ENCODE measurements around the gene ZNF674.

The ZNF674 gene

DNA sequence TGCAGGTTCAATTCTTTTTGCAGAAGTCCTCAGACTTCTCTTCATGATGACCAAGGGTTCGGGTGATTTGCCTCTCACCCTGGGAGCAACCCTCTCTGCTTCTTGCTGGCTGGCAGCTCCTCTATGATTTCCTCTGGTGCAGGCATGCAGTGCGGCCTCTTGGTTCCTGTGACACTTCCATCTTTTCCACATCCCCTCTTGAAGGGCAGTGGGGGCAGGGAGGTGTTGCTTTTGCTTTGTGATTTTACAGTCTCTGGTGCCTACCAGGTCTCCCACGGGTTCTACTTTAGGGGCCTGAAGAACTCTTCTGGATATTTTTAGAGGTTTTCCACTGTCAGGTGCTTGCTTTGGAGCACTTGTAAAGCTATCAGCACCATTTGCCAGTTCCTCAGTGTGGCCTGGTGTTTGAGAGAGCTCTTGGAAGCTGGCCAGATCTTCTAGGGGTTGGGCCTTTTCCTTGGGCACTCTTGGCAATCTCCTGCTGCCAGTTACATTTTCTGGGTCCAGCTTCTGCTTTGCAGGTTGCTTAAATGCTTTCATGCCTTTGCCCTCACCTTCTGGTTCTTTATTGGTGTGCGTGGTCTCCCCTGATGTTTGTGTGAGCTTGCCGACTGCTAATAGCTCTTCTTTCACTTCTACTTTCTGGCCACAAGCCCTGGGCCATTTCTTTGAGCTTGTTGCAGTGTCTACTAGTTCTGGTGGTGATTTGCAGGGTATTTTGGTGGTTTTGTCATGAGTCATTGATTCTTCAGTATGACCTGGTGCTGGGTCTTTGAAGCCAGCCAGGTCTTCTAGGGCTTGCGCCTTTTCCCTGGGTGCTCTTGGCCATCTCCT is 16.8 kb upstream of the ZNF674 start:
- peaks cover 10% of the 10 kb centered on the region for H3K9me3 Mint-ChIP-seq
- H3K36me3 Mint-ChIP-seq (ENCODE audit: low read depth) = peaks cover 3% of the 10 kb centered on the region
- H3K4me3 Mint-ChIP-seq = no peak overlapping the region
- H3K27me3 Mint-ChIP-seq (ENCODE audit: low read depth) = no peaks in the 10 kb centered on the region
- no peaks in the 10 kb centered on the region for H3K4me1 Mint-ChIP-seq
- H3K27ac Mint-ChIP-seq = no peak overlapping the region
- TF ChIP-seq, protein P1, sequence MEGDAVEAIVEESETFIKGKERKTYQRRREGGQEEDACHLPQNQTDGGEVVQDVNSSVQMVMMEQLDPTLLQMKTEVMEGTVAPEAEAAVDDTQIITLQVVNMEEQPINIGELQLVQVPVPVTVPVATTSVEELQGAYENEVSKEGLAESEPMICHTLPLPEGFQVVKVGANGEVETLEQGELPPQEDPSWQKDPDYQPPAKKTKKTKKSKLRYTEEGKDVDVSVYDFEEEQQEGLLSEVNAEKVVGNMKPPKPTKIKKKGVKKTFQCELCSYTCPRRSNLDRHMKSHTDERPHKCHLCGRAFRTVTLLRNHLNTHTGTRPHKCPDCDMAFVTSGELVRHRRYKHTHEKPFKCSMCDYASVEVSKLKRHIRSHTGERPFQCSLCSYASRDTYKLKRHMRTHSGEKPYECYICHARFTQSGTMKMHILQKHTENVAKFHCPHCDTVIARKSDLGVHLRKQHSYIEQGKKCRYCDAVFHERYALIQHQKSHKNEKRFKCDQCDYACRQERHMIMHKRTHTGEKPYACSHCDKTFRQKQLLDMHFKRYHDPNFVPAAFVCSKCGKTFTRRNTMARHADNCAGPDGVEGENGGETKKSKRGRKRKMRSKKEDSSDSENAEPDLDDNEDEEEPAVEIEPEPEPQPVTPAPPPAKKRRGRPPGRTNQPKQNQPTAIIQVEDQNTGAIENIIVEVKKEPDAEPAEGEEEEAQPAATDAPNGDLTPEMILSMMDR (IDR thresholded peaks at IDR 0.05; ENCODE audit: unreplicated experiment in 3 of 3) = no peak

DNA sequence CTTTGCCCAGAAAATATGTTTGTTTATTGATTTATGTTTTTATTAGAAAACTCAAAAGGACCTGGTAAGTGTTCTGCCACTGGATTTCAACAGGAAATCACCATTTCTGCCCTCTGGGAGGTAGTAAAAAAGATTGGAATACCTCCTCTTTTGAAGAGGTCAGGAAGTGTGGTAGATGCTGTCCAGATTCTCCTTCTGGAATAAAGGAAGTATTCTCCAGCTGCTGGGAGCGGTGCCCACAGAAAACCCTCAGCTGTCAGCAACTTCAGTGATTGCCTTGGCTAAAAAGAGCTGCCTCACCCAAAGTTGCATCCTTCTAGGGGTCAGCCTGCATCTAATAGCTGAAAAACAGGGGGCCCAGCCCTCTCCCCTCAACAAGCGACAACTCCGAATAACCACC is 13.8 kb upstream of the ZNF674 start:
- Mint-ChIP-seq H3K27ac (no peak overlapping the region), H3K27me3 (ENCODE audit: low read depth) (no peaks in the 10 kb centered on the region), H3K9me3 (peaks cover 7% of the 10 kb centered on the region), H3K4me3 (no peak overlapping the region), H3K4me1 (no peaks in the 10 kb centered on the region), H3K36me3 (ENCODE audit: low read depth) (no peaks in the 10 kb centered on the region)
- TF ChIP-seq, protein P1 (IDR thresholded peaks at IDR 0.05; ENCODE audit: unreplicated experiment in 3 of 3) = no peak

DNA sequence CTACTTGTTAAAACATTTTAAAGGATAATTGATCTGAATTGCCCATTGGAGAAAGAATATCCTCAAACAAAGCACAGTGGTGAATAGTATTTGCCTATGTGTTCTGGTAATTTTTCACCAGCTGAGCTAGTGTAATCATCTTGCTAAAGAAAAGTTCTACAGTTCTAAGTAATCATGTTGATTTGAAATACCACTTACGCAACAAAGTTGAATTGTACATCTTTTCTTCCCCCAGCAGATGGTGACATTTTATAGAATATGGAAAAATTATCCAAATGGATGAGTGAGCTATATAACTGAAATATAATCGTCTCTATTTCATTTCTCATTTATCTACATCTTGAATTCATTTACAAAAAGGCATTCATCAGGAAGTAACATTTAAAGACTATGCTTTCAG is 9.7 kb upstream of the ZNF674 start:
- Mint-ChIP-seq H3K36me3 (ENCODE audit: low read depth) (peaks cover 8% of the 10 kb centered on the region), H3K27ac (no peak overlapping the region), H3K9me3 (peaks cover 5% of the 10 kb centered on the region), H3K4me1 (no peaks in the 10 kb centered on the region), H3K4me3 (no peak overlapping the region), H3K27me3 (ENCODE audit: low read depth) (no peaks in the 10 kb centered on the region)
- TF ChIP-seq, protein P1 (IDR thresholded peaks at IDR 0.05; ENCODE audit: unreplicated experiment in 3 of 3) = peak in 1 of 3 experiments; percentile 34

DNA sequence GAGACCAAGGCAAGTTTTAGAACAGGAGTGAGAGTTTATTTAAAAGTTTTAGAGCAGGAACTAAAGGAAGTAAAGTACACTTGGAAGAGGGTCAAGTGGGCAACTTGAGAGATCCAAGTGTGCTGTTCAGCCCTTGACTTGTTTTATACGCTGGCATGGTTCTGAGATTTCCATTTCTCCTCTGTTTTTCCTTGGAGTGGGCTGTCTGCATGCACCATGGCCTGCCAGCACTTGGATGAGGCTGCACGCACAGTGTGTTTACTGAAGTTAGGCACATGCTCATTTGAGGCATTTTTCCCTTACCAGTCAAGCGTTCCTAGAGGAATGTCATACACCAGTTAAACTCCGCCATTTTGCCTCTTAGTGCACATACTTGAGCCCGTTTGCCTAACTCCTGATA is 8.7 kb upstream of the ZNF674 start:
- TF ChIP-seq, protein P1 (IDR thresholded peaks at IDR 0.05; ENCODE audit: unreplicated experiment in 3 of 3) = no peak
- Mint-ChIP-seq H3K36me3 (ENCODE audit: low read depth) (peaks cover 15% of the 10 kb centered on the region), H3K9me3 (peaks cover 12% of the 10 kb centered on the region), H3K27ac (no peak overlapping the region), H3K4me3 (no peak overlapping the region), H3K4me1 (no peaks in the 10 kb centered on the region), H3K27me3 (ENCODE audit: low read depth) (no peaks in the 10 kb centered on the region)

DNA sequence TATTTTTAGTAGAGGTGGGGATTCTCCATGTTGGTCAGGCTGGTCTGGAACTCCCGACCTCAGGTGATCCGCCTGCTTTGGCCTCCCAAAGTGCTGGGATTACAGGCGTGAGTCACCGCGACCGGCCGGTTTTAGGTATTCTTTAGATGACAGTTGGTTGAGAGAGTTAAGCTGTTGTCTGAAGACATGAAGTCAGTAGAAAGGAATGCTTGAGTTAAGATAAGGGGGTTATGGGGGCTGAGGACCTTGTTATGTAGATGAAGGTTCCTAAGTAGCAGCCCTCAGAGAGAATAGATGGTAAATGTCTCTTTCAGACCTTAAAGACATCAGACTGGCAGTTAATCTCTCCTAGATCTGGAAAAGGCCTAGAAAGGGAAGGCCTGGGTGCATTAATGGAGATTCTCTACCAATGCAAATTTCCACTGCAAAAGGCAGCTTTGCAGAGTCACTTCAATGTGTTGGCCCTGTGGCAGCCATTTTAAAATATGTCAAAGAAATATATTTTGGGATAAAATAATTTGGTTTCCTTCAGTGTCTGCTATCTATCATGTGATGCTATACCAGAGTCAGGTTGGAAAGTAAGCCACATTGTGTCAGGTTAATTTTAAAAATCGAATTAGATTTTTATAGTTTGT is 6.4 kb upstream of the ZNF674 start:
- Mint-ChIP-seq H3K36me3 (ENCODE audit: low read depth) (peaks cover 22% of the 10 kb centered on the region), H3K4me3 (no peak overlapping the region), H3K27ac (no peak overlapping the region), H3K4me1 (no peaks in the 10 kb centered on the region), H3K27me3 (ENCODE audit: low read depth) (no peaks in the 10 kb centered on the region), H3K9me3 (peaks cover 10% of the 10 kb centered on the region)
- TF ChIP-seq, protein P1 (IDR thresholded peaks at IDR 0.05; ENCODE audit: unreplicated experiment in 3 of 3) = no peak

Data from nephron (organoid).